WERI-Rb-1 (cell line): ENCODE measurements around the gene THRSP.

ENCODE experiments used
- DNase-seq: peaks from one replicate; pipeline ENCODE4 v3.0.0-alpha.2; 2020
- H3K27ac ChIP-seq: fragments of 250-450 bp; sonication (Bioruptor Pico); 2 replicates; pipeline ENCODE4 v1.5.1; 2020; ENCODE audit warnings: mild to moderate bottlenecking, moderate library complexity
- H3K27me3 ChIP-seq: fragments of 250-450 bp; sonication (Bioruptor Pico); 2 replicates; pipeline ENCODE4 v1.5.1; 2021; ENCODE audit warnings: mild to moderate bottlenecking, low read depth, moderate library complexity; ENCODE audit not compliant: insufficient read depth, severe bottlenecking
- H3K36me3 ChIP-seq: fragments of 250-450 bp; sonication (Bioruptor Pico); 2 replicates; pipeline ENCODE4 v1.5.1; 2020; ENCODE audit warnings: mild to moderate bottlenecking, moderate library complexity
- H3K4me3 ChIP-seq: 2 replicates; pipeline ENCODE4 v1.5.1; 2011; ENCODE audit warnings: low read depth, mild to moderate bottlenecking, control low read depth, low read length
- H3K9me3 ChIP-seq: fragments of 250-450 bp; sonication (Bioruptor Pico); 2 replicates; pipeline ENCODE4 v1.5.1; 2021; ENCODE audit warnings: mild to moderate bottlenecking, moderate library complexity; ENCODE audit not compliant: severe bottlenecking
- TF ChIP-seq, protein P1 (sequence below): IDR thresholded peaks from 2 replicates; pipeline ENCODE4 v1.5.1; 2011; ENCODE audit warnings: low read depth, mild to moderate bottlenecking, control low read depth, inconsistent platforms, low read length

THRSP gene

DNA sequence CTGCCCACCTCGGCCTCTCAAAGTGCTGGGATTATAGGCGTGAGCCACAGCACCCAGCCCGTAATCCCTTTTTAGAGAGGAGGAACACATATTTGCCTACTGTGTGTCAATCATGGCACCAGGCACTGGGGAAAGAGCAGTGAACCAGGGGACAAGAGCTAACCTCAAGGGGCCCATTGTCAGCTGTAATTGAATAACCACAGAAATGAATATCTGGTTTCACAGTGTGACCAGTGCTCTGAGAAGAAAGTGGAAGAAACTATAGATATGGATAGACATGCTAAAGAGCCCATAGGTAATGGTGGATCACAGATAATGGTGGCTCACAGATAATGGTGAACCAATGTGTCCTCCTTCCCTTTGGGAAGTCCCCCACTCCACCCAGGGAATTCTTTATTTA, 32.0 kb upstream of the THRSP start:
- TF ChIP-seq, protein P1, sequence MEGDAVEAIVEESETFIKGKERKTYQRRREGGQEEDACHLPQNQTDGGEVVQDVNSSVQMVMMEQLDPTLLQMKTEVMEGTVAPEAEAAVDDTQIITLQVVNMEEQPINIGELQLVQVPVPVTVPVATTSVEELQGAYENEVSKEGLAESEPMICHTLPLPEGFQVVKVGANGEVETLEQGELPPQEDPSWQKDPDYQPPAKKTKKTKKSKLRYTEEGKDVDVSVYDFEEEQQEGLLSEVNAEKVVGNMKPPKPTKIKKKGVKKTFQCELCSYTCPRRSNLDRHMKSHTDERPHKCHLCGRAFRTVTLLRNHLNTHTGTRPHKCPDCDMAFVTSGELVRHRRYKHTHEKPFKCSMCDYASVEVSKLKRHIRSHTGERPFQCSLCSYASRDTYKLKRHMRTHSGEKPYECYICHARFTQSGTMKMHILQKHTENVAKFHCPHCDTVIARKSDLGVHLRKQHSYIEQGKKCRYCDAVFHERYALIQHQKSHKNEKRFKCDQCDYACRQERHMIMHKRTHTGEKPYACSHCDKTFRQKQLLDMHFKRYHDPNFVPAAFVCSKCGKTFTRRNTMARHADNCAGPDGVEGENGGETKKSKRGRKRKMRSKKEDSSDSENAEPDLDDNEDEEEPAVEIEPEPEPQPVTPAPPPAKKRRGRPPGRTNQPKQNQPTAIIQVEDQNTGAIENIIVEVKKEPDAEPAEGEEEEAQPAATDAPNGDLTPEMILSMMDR, result no peak
- H3K27ac ChIP-seq, result no peak overlapping the region
- H3K27me3 ChIP-seq, result no peaks in the 10 kb centered on the region
- no peak overlapping the region for H3K4me3 ChIP-seq
- H3K36me3 ChIP-seq, result no peaks in the 10 kb centered on the region
- DNase-seq, result no peak
- no peaks in the 10 kb centered on the region for H3K9me3 ChIP-seq

DNA sequence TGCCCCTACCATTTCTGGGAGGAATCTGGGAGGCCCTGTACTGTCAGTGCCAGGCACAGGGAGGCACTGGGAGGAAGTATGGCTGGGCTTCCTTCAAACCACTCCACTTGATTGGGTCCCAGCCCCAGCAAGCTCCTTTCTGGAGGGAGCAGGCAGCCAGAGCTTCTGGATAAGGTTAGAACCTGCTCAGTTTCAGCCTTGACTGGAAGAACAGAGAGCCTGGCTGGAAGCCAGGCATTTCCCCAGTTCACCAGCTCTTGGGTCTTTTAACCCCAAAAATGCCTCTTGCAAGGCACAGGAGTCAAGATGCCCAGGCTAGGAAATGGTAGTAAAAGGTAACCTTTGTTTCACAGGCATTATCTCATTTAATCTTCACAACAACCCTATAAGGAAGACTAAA, 31.6 kb upstream of the THRSP start:
- H3K36me3 ChIP-seq, result no peaks in the 10 kb centered on the region
- TF ChIP-seq, protein P1, result no peak
- no peak for DNase-seq
- no peak overlapping the region for H3K4me3 ChIP-seq
- H3K9me3 ChIP-seq, result no peaks in the 10 kb centered on the region
- no peaks in the 10 kb centered on the region for H3K27me3 ChIP-seq
- no peak overlapping the region for H3K27ac ChIP-seq

DNA sequence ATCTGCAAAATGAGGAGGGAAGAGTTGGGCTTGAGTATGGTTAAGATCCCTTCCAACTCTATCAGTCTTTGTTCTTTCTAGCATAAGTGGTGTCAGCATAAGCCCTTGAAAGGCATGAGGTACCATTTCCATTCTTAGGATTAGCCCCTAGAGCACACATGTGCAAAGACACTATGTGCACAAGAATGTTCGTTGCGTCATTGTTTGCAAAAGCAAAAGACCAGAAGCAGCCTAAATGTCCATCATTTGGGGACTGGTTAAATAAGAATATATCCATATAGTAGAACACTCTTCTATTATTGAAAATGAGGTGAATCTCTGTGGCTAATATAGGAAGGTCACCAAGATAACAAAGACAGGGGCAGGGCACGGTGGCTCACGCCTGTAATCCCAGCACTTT, 30.6 kb upstream of the THRSP start:
- H3K27ac ChIP-seq, result no peak overlapping the region
- H3K36me3 ChIP-seq, result no peaks in the 10 kb centered on the region
- TF ChIP-seq, protein P1, result no peak
- DNase-seq, result no peak
- no peaks in the 10 kb centered on the region for H3K27me3 ChIP-seq
- H3K9me3 ChIP-seq, result no peaks in the 10 kb centered on the region
- H3K4me3 ChIP-seq, result no peak overlapping the region

DNA sequence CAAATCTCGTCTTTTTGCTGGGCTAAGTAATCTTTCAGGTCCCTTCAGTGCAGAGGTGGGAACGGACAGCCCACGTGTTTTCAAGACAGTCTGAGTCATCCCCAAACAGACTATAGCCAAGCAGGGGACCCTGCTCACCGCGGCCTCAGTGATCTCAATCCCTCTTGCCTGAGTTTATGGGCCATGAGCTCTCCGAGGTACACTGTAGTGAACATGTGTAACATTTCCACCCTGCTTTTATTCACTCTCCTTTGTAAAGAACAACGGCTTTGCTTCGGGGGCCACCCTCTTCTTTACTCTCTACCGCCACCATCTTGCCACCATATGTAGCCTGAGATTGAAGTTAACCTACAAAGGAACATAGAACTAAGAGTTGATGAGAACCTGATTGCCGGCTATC, 29.0 kb upstream of the THRSP start:
- no peak for DNase-seq
- H3K27ac ChIP-seq, result no peak overlapping the region
- no peak overlapping the region for H3K4me3 ChIP-seq
- H3K9me3 ChIP-seq, result no peaks in the 10 kb centered on the region
- H3K36me3 ChIP-seq, result no peaks in the 10 kb centered on the region
- no peaks in the 10 kb centered on the region for H3K27me3 ChIP-seq
- TF ChIP-seq, protein P1, result 0 out of 2 replicates have a peak, but pooled peaks have one; percentile 2

DNA sequence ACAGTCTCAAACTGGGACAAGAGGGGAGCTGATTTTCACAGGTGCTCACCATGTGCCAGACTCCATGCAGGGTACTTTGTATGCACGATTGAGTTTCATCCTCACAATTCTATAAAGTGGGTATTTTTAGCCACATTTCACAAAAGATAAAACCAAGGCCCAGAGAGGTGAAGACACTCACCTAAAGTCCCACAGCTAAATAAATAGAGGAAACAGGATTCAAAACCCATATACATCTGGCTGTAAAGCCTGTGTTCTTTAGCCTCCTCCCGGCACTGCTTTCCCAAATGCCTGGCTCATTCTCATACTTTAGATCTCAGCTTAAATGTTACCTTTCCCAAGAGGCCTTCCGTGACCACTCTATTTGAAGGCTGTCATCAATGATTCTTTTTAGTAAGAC, 27.3 kb upstream of the THRSP start:
- no peak for DNase-seq
- TF ChIP-seq, protein P1, result no peak
- Histone ChIP-seq H3K27ac (no peak overlapping the region), H3K9me3 (no peaks in the 10 kb centered on the region), H3K27me3 (no peaks in the 10 kb centered on the region), H3K4me3 (no peak overlapping the region), H3K36me3 (no peaks in the 10 kb centered on the region)

DNA sequence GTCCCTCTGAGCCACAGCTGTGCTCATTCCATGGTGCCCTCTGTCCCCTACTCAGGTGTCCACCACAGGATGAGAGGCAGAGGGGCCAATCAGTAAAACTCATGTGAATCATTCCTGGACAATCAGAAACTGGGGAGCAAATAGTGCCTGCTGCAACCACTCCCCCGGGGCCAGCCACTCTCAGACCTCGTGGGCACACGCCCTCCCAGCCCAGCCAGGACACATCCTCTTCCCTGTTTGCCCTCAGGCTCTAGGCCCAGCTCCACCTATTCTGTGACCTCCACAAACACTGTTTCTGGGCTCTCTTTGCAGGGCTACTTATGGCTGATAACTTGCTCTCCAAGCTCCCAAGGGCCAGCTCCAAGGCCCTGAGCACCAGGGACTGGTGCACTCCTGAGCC, 26.6 kb upstream of the THRSP start:
- Histone ChIP-seq H3K9me3 (no peaks in the 10 kb centered on the region), H3K27me3 (no peaks in the 10 kb centered on the region), H3K36me3 (no peaks in the 10 kb centered on the region), H3K4me3 (no peak overlapping the region), H3K27ac (no peak overlapping the region)
- TF ChIP-seq, protein P1, result no peak
- no peak for DNase-seq
